ENCODE results near the gene NAGA.

DNA sequence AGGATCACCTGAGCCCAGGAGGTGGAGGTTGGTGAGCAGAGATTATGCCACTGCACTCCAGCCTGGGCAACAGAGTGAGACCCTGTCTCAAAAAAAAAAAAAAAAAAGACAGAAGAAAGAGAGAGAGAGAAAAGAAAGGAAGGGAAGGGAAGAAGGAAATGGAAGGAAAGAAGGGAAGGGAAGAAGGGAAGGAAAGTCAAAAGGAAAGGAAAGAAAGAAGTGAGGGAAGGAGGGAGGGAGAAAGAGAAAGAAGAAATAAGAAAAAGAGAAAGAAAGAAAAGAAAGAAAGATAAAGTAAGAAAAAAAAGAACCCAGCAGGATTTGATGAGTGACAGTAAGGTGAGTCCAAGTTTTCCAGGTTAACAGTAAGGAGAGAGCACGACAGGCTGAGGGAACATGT lies 52.4 kb downstream of the NAGA start:
- TF ChIP-seq, protein P1, sequence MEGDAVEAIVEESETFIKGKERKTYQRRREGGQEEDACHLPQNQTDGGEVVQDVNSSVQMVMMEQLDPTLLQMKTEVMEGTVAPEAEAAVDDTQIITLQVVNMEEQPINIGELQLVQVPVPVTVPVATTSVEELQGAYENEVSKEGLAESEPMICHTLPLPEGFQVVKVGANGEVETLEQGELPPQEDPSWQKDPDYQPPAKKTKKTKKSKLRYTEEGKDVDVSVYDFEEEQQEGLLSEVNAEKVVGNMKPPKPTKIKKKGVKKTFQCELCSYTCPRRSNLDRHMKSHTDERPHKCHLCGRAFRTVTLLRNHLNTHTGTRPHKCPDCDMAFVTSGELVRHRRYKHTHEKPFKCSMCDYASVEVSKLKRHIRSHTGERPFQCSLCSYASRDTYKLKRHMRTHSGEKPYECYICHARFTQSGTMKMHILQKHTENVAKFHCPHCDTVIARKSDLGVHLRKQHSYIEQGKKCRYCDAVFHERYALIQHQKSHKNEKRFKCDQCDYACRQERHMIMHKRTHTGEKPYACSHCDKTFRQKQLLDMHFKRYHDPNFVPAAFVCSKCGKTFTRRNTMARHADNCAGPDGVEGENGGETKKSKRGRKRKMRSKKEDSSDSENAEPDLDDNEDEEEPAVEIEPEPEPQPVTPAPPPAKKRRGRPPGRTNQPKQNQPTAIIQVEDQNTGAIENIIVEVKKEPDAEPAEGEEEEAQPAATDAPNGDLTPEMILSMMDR (IDR thresholded peaks at IDR 0.05), result no peak
- TF ChIP-seq ZFX (IDR thresholded peaks at IDR 0.05; ENCODE audit: borderline replicate concordance), result no peak

Data from 22Rv1 (cell line).